GM18861 (cell line): Measurements from ENCODE around the gene SLC22A13.
"Not testable (repeated sequence)": the region's sequence is repeated elsewhere in the genome, so short reads cannot be mapped to it uniquely, and the experiment has no call there.

ENCODE experiments used
- ATAC-seq: cut with Tn5 transposase; IDR thresholded peaks from one replicate; pipeline ENCODE4 v1.9.1; 2021; ENCODE audit not compliant: unreplicated experiment

Gene SLC22A13, protein sequence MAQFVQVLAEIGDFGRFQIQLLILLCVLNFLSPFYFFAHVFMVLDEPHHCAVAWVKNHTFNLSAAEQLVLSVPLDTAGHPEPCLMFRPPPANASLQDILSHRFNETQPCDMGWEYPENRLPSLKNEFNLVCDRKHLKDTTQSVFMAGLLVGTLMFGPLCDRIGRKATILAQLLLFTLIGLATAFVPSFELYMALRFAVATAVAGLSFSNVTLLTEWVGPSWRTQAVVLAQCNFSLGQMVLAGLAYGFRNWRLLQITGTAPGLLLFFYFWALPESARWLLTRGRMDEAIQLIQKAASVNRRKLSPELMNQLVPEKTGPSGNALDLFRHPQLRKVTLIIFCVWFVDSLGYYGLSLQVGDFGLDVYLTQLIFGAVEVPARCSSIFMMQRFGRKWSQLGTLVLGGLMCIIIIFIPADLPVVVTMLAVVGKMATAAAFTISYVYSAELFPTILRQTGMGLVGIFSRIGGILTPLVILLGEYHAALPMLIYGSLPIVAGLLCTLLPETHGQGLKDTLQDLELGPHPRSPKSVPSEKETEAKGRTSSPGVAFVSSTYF

DNA sequence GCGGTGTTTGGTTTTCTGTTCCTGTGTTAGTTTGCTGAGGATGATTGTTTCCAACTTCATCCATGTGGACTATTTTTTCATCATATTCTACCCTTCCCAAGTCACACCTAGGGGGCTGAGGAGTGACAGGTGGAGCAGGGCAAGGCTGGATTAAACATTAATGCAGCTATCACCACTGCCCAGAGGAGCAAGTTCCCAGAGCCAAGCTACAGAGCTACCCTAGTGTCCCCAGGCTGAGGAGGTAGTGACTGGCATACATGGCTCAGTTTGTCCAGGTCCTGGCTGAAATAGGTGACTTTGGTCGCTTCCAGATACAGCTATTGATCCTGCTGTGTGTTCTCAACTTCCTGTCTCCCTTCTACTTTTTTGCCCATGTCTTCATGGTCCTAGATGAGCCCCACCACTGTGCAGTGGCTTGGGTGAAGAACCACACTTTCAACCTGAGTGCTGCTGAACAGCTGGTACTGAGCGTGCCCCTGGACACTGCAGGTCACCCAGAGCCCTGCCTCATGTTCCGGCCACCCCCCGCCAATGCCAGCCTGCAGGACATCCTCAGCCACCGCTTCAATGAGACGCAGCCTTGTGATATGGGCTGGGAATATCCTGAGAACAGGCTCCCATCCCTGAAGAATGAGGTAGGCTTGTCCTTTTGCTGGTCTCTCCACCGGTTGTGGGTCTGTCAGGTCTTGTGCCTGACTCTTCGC is at the start of gene SLC22A13:
TSS of gene SLC22A13 (plus strand) at position 209 of the 704 bp plus-strand sequence. CDS start at position 258, 49 bp downstream.
- no peak for ATAC-seq

DNA sequence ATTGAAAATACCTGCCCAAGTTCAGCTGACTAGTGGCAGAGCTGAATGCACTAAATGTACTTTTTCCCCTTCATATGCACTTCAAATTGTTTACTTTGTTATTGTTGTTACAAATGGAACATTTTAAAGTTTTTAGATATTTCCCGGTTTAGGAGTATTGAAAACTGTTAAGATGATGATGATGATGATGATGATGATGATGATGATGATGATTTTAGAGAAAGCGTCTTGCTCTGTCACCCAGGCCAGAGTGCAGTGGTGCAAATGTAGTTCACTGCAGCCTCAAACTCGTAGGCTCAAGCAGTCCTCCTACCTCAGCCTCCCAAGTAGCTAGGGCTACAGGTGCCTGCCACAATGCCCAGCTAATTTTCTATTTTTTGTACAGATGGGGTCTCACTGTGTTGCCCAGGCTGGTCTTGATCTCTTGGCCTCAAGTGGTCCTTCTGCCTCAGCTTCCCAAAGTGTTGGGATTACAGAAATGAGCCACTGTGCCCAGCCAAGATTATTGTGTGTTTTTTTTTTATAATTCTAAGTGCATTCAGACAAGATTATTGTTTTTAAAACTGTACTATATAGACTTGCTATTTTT is 45.9 kb upstream of the SLC22A13 start:
- ATAC-seq = no peak

DNA sequence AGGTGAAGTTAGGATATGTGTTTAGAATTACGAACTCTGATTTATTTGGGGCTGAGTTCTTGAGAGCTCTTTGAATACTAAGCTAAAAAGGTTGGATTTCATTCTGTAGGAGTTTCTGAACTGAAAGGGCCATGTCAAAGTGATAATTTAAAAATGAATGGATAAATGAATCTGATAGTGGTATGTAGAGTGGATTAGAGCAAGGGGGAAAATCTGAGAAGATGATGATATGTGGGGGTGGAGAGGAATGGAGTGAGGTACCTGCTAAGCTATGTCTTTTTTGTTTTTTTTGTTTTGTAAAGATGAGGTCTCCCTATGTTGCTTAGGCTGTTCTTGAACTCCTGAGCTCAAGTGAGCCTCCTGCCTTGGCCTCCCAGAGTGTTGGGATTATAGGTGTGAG is 44.6 kb upstream of the SLC22A13 start:
- ATAC-seq = no peak

DNA sequence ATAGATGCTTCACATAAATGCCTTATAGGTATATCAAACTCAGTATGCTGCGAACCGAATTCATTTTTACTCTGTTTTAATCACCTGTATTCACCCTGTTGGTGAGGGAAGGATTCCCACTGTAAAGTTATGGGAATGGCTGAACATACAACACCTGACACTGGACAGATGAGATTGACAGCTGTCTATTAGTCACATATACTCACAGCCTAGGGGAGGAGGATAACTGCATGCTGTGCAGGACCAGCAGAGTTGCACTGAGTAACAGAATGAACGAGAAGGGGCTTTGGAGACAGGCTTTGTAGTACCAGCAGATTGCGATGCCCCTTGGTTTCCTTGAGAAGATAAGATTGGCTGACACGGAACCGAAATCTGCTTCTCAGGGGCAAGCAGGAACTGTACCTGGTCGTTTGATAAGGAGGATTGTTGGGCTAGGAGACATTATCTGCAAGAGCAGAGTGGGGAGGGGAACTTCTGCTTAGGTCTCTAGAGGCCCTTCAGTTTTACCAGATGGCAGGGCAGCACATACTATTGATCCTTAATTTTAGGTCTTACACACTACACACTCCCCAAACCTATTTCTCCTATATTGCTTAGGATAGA is 43.5 kb upstream of the SLC22A13 start:
- no peak for ATAC-seq

DNA sequence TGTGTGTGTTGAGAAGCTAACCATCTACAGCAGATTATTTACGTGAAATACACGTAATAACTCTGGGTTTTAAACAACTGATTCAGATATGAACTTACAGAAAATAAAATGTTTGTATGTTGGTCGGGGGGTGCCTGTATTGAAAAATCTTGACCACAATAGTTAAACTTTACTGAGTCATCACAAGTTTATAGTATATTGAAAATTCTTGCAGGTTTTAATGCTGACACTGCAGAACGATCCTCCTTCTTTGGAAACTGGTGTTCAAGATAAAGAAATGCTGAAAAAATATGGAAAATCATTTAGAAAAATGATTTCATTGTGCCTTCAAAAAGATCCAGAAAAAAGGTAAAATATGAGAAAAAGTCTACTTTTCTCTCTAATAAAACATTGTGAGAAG is 41.3 kb upstream of the SLC22A13 start:
- ATAC-seq = no peak

DNA sequence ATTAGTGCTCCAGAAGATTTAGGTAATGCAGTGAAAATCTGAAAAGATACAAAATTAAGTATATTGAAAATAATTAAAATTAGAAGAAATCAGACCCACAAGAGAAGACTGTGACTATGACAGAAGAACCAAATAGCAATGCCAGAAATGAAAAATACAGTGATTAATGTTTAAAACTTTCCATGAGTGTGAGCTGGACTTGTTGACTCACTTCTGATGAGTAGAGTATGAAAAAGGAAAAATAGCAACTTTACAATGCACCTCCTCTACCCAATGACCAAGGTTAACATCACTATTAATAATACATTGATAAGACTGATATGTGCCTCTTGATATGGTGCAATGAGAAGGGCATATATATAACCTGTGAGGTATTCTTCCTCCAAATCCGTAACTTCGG is 39.3 kb upstream of the SLC22A13 start:
- ATAC-seq = no peak

DNA sequence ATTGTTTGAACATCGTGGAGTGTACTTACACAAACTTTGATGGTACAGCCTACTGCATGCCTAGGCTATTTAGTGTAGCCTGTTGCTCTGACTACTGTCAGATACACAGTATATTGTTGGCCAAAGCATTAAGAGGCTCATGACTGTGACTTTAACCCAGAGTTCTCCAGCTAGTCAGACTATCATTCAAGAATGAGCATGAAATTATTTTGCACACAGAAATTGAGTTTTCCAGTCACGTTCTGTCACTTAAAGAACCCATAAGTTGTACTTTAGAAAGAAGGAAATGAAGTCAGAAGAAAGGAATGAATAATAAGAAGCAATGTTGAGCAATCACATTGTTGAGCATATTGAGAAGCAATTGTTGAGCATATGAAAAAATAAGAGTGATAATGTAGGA is 37.6 kb upstream of the SLC22A13 start:
- ATAC-seq = no peak

DNA sequence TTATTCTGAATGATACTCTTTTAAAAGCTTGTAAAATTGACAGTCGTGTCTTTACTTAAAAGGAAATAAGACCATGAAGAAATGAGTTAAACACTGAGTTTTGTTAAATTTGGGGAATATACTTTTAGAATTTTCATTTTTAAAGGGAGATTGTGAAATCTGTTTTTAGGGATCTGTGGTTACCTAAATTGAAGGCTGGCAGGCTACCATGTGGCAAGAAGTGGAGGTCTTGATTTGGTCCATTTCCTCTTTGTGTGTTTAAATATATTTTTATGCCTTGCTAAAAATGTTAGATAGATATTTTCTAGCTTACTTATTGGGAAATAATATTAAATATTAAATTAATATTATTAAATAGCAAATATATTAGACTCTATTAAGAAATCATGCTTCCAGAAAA is 36.6 kb upstream of the SLC22A13 start:
- no peak for ATAC-seq

DNA sequence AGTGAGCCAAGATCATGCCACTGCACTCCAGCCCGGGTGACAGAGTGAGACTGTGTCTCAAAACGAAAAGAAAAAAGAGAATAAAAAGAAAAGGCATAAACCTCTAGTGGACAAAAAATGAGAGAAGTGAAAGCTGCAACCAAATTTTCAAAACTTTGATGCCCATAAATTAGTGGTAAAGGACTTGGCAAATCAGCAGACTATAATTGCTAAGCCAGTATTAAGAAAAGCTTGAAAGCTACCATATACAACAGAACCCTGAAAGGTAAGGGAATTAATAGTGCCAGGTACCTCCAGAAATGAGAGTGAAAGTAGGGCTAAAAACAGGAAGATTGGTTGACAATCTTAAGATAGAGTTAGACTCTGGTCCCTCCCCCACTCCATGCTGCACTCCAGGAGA is 32.9 kb upstream of the SLC22A13 start:
- ATAC-seq = no peak

DNA sequence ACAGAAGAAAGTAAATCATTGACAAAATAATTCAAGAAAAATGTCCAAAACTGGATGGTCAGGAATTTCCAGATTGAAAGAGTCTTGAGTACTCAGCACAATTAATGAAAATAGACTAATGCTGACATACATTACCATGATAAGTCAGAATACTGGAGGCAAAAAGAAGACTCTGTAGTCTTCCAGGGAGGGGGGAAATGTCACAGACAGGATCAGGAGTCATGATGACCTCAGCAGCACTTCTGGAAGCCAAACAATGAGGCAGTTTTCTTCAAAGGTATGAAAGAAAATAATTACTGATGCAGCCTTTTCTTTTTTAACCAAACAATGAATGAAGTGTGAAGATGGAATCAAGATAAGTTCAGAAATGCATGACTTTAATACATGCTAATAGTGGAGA is 30.1 kb upstream of the SLC22A13 start:
- ATAC-seq = no peak

DNA sequence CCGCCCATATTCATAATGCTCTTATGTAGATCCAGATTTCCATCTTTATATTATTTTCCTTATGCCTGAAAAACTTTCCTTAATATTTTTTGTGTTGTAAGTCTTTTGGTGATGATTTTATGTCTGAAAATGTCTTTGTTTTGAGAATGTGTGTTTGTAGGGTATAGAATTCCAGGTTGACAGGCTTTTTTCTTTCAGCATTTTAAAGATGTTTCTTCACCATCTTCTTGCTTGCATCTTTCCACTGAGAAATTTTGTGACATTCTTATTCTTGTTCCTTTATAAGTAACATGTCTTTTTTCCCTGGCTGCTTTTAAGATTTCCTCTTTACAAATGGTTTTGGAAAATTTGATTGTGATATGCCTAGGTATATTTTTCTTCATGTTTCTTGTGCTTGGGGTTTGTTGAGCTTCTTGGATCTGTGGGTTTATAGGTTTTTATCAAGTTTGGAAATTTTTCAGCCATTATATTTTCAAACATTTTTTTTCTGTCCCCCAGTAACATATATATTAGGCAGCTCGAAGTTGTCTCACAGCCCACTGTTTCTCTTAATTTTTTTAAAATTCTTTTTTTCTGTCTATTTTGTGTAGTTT is 27.1 kb upstream of the SLC22A13 start:
- no peak for ATAC-seq

DNA sequence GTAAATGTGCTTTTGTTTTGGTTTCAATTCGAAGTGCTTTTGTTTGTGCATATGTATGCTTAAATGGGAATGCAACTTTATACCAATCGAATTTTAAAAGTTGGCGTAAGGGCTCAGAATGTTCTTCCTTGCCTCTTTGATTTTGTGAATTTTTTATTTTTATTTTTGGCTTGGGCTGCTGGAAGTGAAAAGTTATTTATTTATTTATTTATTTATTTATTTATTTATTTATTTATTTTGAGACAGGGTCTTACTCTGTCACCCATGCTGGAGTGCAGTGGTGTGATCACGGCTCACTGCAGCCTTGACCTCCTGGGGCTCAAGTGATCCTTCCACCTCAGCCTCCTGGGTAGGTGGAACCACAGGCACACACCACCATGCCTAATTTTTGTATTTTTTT is 22.8 kb upstream of the SLC22A13 start:
- ATAC-seq = not testable (repeated sequence)

DNA sequence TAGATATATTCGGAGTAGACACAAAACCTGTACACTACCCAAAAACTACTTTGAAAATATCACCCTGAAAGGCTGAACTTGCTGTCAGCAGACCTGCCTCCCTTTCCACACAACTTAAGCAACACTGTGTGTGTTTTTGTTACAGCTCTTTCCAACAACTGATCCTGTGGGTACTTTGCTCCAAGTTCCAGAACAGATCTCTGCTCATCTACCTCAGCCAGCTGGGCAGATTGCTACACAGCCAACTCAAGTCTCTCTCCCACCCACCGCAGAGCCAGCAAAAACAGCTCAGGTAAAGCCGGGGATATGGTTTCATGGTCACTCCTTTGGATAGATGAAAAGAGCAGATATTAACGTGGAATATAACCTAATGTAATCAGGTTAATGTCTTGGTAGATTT is 19.7 kb upstream of the SLC22A13 start:
- ATAC-seq = no peak

DNA sequence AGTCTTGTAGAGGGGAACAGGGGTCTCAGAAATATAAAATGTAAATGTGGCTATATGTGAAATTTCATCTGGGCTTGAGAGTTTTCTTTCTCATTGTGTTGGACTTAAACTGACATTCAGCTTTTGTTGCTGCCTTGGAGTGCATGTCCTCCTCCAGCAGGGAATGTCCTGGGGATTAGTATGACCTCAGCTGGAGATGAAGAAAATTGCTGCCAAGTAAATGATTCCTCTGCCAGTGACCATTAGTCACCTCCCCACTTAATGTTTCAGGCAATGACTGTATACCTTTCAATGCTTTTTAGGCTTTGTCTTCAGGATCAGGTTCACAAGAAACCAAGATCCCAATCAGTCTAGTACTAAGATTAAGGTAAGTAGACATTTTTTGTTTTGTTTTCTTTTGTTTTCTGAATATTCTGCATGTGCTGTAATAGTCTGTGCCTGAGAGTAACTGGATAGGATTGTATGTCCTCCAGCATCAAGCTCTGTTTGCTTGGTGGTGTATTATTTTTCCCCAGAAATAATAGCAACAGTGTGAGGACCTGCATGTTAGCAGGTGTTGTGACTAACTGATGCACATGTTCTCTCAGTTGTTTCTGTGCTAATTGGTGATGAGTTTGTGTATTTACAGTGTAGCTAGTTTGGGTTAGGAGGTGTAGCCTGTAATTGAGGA is 18.1 kb upstream of the SLC22A13 start:
- no peak for ATAC-seq

DNA sequence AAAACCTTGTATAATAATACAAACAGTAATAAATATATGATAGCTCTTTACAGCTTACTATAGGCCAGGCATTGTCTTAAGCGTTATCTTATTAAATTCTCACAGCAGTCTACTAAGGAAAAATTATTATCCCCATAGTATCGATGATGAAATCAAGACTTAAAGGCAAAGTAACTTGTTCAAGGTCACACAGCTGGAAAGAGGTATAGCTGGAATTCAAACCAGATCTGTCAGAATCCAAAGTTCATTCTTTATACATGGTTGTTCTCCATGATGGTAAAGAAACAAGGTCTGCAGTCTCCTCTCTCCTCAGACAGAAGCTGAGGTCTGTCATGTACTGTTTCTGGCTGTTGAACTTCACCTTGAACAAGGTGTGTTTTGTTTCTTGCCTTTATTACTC is 15.4 kb upstream of the SLC22A13 start:
- no peak for ATAC-seq

DNA sequence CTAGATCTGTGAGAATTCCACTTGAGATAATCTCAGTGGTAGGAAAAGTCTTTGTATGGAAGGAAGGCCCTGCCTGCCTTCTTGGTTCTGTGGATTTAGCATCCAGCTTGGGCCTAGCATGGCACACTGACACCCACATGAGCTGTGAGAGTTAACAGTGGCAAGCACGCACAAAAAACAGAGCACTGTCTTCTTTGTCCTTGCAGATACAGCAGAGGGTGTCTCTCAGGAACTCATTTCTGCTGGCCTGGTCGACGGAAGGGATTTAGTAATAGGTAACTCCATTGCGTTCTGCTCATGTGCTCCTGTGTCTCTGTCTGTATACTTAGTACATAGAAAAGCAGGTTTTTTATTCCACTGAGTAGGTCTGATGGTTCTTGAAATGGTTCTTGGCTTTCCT is 14.4 kb upstream of the SLC22A13 start:
- no peak for ATAC-seq

DNA sequence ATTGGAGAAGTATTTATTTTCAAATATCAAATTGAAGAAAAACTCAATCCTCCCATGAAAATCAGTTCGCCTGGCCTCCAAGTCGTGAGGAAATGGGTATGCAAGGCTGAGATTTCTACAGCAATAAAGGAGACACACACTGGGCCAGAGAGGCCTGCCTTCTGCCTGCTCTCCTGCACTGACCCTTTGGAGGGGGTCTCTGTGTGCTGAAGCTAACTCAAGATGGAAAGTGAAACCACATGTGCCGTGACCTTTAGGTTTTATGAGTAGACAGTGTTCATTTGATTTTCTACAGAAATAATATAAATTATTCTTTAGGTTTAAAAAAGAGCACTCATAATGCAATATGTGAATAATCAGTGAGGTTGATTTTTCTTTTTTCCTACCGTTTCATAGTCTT is 11.9 kb upstream of the SLC22A13 start:
- no peak for ATAC-seq

DNA sequence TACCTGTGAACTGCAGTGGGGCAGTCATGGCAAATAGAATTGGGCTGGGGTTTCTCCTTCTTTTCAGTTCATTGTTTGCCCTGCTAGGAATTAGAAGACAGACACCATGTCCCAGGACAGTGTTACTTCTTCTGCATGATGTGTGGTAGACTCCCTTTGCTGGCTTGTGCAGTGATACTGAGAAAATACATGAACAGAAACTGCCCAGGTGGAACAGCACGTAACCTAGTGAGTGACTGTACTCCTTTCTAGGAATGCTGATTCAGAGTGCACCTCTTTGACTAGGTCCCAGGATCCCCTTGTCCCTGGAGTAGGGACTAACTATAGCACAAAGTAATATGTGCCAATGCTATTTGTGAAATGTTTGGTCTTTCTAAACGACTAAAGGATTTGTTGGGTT is 10.7 kb upstream of the SLC22A13 start:
- no peak for ATAC-seq

DNA sequence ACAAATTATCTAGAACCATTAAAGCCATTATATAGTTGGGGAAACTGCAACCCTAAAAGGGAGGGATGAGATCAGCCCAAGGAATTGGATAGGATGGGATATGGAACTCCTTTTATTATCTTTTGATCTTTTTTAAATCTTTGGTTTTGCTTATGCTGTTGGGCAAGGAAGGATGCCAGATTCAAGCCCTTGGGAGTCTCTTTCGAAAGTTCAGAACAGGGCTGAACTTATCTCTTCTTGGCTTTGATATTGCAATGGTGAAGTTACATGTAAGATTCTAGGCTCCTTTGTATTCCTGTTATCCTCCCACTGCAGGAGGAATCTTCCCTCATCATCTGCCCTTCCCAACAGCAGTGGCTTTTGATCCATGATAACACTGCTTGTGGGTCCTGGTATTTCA is 10.0 kb upstream of the SLC22A13 start:
- ATAC-seq = no peak

DNA sequence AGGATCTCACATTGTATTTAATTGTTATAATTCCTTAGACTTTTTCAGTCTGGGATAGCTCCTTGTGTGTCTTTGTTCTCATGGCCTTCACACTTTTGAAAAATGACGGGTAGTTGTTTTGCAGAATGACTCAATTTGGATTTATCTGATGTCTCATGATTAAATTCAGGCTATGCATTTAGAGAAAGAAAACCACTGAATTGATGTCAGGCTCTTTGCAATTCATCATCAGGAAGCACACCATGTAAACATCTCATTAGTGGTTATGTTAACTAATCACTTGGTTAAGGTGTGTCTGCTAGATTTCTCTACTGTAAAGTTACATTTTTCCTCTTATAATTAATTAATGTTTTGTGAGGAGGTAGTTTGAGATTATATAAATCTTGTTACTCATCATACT is 8.0 kb upstream of the SLC22A13 start:
- ATAC-seq = no peak

DNA sequence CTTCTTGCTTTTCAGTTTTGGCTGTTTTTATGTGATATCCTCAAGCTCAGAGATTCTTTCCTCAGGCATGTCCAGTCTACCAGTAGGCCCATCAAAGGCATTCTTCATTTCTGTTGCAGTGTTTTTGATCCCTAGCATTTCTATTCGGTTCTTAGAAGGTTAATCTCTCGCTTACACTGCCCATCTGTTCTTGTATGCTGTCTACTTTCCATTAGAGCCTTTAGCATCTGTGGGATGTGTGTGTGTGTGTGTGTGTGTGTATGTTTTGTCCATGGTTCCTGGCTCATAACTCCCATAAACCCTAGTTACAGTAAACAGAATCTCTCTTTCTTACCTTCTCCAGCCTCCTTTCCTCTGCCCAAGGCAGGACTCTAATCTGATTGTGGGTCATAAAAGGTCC is 5.1 kb upstream of the SLC22A13 start:
- no peak for ATAC-seq
